ENCODE results near the gene KLKB1. TPM values are rescaled to one million over a fixed set of nuclear protein-coding genes. Genes with fewer than 3 reads are reported as not detected.
"Not testable (repeated sequence)": the region's sequence is repeated elsewhere in the genome, so short reads cannot be mapped to it uniquely, and the experiment has no call there.

KLKB1 gene
- polyA plus RNA-seq, 5 donors, result 1.2 to 3.0 (median 1.5) TPM

- DNase-seq, result not testable (repeated sequence)
These were observed 37.9 kb downstream of the KLKB1 start for GRCh38 chr4:186265250-186265649.

- no peak for DNase-seq
These were observed 38.7 kb downstream of the KLKB1 start, which contains the start of gene F11 for GRCh38 chr4:186265683-186266652. Gene F11 (plus strand): TSS chr4:186266189. CDS start chr4:186267137, 948 bp downstream.

GRCh38 chr4:186266729-186267456, 39.6 kb downstream of the KLKB1 start:
- DNase-seq, result no peak

- DNase-seq, result no peak
These were observed 43.9 kb downstream of the KLKB1 start for GRCh38 chr4:186271081-186271678.

- DNase-seq, result no peak
These were observed 45.5 kb downstream of the KLKB1 start for GRCh38 chr4:186272699-186273391.

GRCh38 chr4:186273392-186273789, 46.1 kb downstream of the KLKB1 start:
- DNase-seq, result not testable (repeated sequence)

- no peak for DNase-seq
These were observed 56.0 kb downstream of the KLKB1 start for GRCh38 chr4:186283311-186283710.

GRCh38 chr4:186285147-186285546, 57.8 kb downstream of the KLKB1 start:
- DNase-seq, result no peak

DNA sequence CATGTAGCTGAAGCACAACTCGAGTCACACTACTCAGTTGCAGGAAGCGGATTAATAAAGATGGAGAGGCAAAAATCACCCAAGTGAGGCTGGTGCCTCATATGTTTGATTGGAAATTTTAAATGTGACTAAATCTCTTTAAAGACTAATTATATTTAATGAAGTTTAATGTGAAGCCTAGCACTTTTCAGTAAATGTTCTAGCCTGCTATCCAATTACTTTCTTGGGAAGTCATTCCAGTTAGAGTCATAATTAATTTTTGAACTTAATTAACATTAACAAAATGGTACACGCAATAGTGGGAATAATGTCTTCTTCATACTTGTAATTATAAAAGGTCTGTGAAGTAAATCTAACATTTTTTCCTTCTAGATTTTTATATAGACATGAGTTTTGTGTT, 59.3 kb downstream of the KLKB1 start:
- DNase-seq, result no peak

DNA sequence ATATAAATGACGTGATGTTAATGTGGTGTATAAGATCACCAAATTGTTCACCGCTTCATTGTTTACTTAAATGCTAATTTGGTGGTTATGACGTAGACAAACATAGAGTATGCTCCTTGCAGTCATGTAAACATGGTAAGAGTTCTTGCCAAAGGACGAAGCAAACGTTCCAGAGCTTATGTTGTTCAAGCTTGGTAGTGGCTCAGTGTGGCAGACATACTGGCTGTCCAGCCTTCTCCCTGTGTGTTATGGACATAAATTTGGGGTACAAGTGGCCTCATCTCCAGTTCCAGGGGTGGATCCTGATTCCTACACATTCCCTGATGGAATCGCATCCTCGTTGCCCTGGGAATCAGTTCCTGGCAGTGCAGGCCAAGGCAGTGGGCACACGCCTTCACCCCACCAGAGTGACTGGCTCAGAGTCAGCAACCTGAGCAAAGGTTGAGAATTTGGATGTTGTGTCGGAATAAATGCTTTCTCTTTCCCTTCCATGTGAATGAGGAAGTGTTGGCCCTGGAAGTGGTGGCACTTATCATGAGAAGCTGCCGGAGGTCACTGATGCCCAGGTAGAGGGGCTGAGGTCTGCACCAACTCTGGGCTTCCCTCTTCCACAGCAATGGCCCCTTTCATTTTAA, 64.1 kb downstream of the KLKB1 start:
- DNase-seq, result no peak

DNA sequence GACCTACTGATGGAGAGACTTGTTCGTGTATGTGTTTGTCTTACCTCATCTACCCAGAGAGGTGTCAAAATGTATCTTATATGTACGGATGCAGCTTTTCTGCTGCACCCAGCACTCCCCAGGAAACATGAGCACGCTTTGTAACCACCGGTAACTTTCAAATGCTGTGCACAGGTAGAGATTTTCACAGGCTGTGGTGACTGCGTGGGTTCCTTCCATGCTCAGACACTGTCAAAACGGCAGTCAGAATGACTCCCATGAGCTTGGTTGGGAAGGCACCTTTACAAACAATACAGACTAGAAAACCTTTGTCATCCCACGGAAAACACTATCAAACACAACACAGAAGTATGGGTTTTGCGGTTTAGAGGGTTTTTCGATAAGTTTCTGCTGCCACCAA, 66.9 kb downstream of the KLKB1 start:
- DNase-seq, result no peak

GRCh38 chr4:186296481-186296880, 69.2 kb downstream of the KLKB1 start:
- no peak for DNase-seq

DNA sequence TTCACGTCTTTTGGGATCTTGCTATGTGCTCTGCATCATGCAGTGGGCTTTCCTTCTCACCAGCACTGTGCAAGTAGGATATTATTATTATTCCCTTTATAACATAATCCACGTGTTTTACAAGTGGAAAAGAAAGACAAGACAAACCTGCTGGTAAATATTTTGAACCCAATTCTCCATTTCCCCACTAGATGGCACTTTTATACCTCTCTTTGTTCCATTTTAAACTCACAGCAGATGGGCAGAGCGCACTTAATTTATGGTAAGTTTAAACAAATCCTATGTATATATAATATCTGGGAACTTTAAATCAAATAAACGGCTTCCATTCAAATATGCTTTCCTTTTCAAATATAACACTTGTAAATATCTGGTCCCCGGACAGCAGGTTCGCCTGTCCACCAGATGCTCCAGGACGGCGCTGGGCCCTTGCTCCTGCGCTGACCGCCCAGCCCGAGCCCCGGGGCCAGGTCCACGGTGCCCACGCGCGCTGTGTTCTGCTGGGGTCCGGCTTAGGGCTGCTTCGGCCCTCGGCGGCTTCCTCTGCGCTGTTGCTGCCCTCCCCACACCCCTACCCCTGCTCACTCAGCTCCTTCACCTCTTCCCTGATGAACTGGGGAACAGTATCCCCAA, 69.8 kb downstream of the KLKB1 start:
- peak in 1 of 2 donors; percentile 61 for DNase-seq

DNA sequence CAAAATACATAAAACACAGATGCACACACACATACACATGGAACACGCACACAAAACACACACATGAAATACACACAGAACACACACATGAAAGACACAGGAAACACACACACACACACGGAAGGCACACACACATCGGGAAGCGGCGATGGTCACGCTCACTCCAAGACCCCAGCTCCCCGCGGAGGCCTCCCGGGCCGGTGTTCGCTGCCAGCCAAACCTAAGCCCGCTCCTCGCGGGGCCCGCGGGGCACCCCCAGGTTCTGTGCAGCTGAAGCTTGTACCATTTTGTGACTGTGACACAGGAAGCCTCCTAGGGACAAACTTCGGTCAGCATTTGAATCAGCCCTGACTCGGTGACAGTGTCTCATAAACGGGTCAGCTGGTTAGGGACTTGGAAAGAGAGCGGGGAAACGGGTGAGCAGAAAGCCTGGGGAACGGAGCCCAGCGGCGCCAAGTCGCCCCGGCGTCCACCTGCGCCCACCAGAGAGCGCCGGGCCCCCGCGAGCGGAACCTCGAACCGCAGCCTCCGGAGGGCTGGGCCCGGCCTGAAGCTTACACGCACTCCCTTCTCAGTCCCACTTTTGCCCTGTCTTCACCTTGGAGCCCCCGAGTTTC, 70.8 kb downstream of the KLKB1 start:
- DNase-seq, result no peak

DNA sequence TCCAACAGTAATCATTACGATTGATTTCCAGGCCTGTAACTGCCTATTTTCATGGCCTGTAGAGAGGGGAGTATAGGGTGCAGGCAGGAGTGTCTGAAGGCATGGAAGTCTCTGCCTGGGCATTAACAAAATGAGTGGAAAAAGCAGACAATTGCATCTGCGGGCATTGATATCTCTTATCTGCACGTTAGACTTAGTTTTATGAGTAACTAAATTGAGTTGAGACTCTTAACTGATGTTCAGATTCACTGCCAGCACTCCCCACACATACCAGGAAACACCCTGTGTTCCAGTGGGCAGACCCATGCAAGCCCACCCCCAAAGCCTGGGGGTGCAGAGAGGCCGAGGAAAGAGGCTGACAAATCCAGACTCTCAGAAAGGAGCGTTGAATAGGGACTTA, 72.0 kb downstream of the KLKB1 start:
- DNase-seq, result no peak

DNA sequence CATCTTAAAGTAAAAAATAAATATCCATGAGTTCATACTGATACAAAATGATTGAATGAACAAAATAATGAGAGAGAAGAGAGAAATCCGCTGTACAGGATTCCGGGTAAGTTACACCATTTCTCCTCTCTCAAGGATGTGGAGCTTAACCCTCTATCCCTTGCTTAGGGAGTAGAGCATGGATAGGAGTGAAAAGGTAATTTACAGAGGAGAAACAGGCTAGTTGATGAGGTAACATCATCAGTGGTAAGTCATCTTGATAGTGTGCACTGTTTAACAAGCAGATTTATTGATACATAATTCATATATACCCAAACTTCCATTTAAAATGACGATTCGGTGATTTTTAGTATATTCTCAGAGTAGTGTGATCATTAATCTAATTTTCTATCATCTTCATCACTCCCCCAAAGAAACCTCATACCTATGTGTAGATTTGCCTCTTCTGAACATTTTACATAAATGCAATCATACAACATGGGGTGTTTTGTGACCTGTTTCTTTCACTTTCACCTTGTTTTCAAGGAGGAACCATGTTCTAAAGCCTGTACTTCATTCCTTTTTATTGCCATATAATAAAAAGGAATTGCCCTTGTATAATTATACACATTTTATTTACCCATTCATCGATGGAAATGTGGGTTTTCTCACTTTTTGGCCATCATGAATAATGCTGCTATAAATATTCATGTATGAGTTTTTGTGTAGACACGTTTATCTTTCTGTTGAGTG, 73.5 kb downstream of the KLKB1 start:
- no peak for DNase-seq

- no peak for DNase-seq
These were observed 76.9 kb downstream of the KLKB1 start for GRCh38 chr4:186304216-186304615.

DNA sequence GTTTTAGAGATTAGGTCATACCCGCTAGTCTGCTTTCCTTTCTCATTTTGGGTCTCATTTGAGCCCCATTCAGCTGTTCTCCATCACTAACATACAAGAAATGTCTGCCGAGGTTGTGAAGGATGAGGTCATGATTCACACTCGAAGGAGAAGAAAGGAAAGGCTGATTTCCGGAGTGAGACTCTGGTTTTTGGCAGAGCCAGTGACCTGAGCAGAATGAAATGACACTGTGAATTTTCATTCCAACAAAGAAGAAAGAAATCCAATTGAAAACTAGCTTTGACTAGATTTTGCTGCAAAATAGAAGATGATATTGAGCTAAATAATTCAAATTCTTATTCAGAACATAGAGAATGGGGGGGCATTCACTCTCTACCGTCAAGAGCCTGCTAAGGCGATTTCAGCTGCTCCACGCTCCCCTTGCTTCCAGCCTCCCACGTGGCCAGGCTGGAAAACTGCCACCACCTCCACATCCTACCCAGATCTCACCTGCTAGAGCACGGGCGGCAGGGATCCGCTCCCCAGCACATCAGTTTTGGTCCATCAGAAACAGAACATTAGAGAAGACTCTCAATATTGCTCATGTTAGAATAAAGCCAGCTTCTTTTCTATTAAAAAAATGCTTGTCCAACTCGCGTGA, 77.7 kb downstream of the KLKB1 start:
- DNase-seq, result no peak

GRCh38 chr4:186307497-186307896, 80.2 kb downstream of the KLKB1 start:
- no peak for DNase-seq
